ENCODE data around the gene SORCS2. TPM values are rescaled to one million over a fixed set of nuclear protein-coding genes. Genes with fewer than 3 reads are reported as not detected.

Gene SORCS2
- total and polyA plus RNA-seq, 2 of the 4 experiments (the other 2 are of a cell fraction) = 0.36 to 0.62 TPM

GRCh38 chr4:7367406-7367805, 175.1 kb downstream of the SORCS2 start:
- Histone ChIP-seq H3K4me1 (ENCODE audit: control insufficient read depth, insufficient read depth, low read length) (no peaks in the 10 kb centered on the region), H4K91ac (ENCODE audit: insufficient read depth, low read depth, low read length) (no peak overlapping the region), H2AFZ (replicated peaks; ENCODE audit: low read length, poor library complexity) (no peak overlapping the region), H3K9me3 (ENCODE audit: control insufficient read depth, insufficient read depth, low read length) (no peaks in the 10 kb centered on the region), H2BK120ac (ENCODE audit: low read depth, low read length) (no peak overlapping the region), H2BK20ac (ENCODE audit: low read depth, low read length) (no peak overlapping the region), H3K9me1 (ENCODE audit: insufficient read depth, low read length) (no peaks in the 10 kb centered on the region), H3K18ac (ENCODE audit: low read depth, low read length) (no peak overlapping the region), H3K79me1 (ENCODE audit: low read depth in 1 of 2, low read length in 2 of 2) (no peaks in the 10 kb centered on the region), H3K4ac (ENCODE audit: low read depth, low read length) (no peak overlapping the region), H4K8ac (ENCODE audit: low read depth in 2 of 2, low read length in 2 of 2) (no peak overlapping the region), H2BK15ac (ENCODE audit: low read depth, low read length) (no peak overlapping the region), H3K27me3 (ENCODE audit: control insufficient read depth, insufficient read depth, low read length) (peaks cover 52% of the 10 kb centered on the region), H2BK5ac (ENCODE audit: low read depth, low read length, poor library complexity, severe bottlenecking) (no peak overlapping the region), H3K14ac (replicated peaks; ENCODE audit: low read depth, low read length) (no peak overlapping the region), H3K4me2 (ENCODE audit: low read depth, low read length) (no peak overlapping the region), H2AK5ac (ENCODE audit: low read depth, low read length) (no peak overlapping the region), H2AK9ac (replicated peaks; ENCODE audit: low read depth, low read length, poor library complexity) (no peak overlapping the region), H4K20me1 (ENCODE audit: insufficient read depth, low read length) (no peaks in the 10 kb centered on the region), H4K5ac (ENCODE audit: low read depth, low read length) (no peak overlapping the region), H3K27ac (ENCODE audit: insufficient read depth, low read length) (no peak overlapping the region), H3K56ac (ENCODE audit: extremely low read depth, insufficient read depth, low read length) (no peak overlapping the region), H3K36me3 (ENCODE audit: control insufficient read depth, insufficient read depth, low read length) (no peaks in the 10 kb centered on the region), H3K4me3 (ENCODE audit: insufficient read depth, low read depth, low read length) (no peak overlapping the region), H3K9ac (ENCODE audit: low read depth, low read length) (no peak overlapping the region), H3K23ac (ENCODE audit: low read depth, low read length) (no peak overlapping the region)
- DNase-seq = no peak
- in situ Hi-C loops (cut with MboI; ENCODE audit: low sequenced_read_pairs) (no loop called here), dilution Hi-C loops (cut with HindIII; ENCODE audit: low sequenced_read_pairs, unreplicated experiment) (no loop called here), intact Hi-C loops (cut with micrococcal nuclease) (no loop called here)
- no peak for TF ChIP-seq RAD21 (IDR thresholded peaks at IDR 0.05; ENCODE audit: low read length)
- TF ChIP-seq FOS (IDR thresholded peaks at IDR 0.05; ENCODE audit: low read depth, low read length) = no peak
- TF ChIP-seq SMC3 (IDR thresholded peaks at IDR 0.05; ENCODE audit: low read depth, low read length) = no peak
- POLR2A ChIA-PET (ENCODE audit: unreplicated experiment) = no interaction called here
- CTCF ChIA-PET = no interaction called here
- WGBS, 2 experiments (ENCODE audit: extremely low coverage in 2 of 2, insufficient read length in 1 of 2) = 36% methylated on average over 6 of the region's 13 CpGs; no CpG with 5 or more reads in 1 of the 2 experiments
- BruUV-seq (replicated peaks) = no TSS peak
- no peak for ATAC-seq (ENCODE audit: low read depth)
